SU-DHL-6 (cell line): ENCODE data around the gene PITPNC1.

Source experiments
- EZH2phosphoT487 ChIP-seq: fragments of 200-600 bp; sonication (generic), shearing (Covaris generic); conservative IDR thresholded peaks from 2 replicates; pipeline ENCODE4 v1.6.1; 2018; ENCODE audit warnings: mild to moderate bottlenecking, antibody characterized with exemption, low read length, moderate library complexity, mixed read lengths
- TF ChIP-seq, protein P1 (sequence below): fragments of 200-600 bp; sonication (generic); IDR thresholded peaks from one replicate; pipeline ENCODE4 v1.5.1; 2017; ENCODE audit warnings: antibody characterized with exemption, mild to moderate bottlenecking, low read length, moderate library complexity; ENCODE audit not compliant: insufficient read depth, poor library complexity, severe bottlenecking

- TF ChIP-seq, protein P1, sequence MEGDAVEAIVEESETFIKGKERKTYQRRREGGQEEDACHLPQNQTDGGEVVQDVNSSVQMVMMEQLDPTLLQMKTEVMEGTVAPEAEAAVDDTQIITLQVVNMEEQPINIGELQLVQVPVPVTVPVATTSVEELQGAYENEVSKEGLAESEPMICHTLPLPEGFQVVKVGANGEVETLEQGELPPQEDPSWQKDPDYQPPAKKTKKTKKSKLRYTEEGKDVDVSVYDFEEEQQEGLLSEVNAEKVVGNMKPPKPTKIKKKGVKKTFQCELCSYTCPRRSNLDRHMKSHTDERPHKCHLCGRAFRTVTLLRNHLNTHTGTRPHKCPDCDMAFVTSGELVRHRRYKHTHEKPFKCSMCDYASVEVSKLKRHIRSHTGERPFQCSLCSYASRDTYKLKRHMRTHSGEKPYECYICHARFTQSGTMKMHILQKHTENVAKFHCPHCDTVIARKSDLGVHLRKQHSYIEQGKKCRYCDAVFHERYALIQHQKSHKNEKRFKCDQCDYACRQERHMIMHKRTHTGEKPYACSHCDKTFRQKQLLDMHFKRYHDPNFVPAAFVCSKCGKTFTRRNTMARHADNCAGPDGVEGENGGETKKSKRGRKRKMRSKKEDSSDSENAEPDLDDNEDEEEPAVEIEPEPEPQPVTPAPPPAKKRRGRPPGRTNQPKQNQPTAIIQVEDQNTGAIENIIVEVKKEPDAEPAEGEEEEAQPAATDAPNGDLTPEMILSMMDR: no peak
- TF ChIP-seq EZH2phosphoT487: no peak
Observed at GRCh38 chr17:67403065-67403464, 26.0 kb downstream of the PITPNC1 start.
